ENCODE data around the gene MAP3K6. TPM values are rescaled to one million over a fixed set of nuclear protein-coding genes. Genes with fewer than 3 reads are reported as not detected.

The MAP3K6 gene
- total RNA-seq, 1 donor from 2014 or later, result 149 TPM

- no peak for DNase-seq (ENCODE audit: extremely low spot score in 2 of 2)
- no peaks in the 10 kb centered on the region for H3K27me3 ChIP-seq
- intact Hi-C loops (cut with DNase I), result loop anchor here (2.0 kb wide), 1 partner anchor 39 kb away; no protein-coding TSS in a partner anchor
- no peaks in the 10 kb centered on the region for H3K9me3 ChIP-seq
- H3K4me1 ChIP-seq, result peaks cover 17% of the 10 kb centered on the region
- H3K27ac ChIP-seq, result no peak overlapping the region
- TF ChIP-seq CTCF (IDR thresholded peaks at IDR 0.05) (no peak), POLR2AphosphoS5 (IDR thresholded peaks at IDR 0.05; ENCODE audit: insufficient read depth in 1 of 2, low read depth in 1 of 2) (no peak), POLR2A (IDR thresholded peaks at IDR 0.05) (no peak)
- H3K4me3 ChIP-seq, result no peak overlapping the region
- H3K36me3 ChIP-seq, result peaks cover 0 to 69% of the 10 kb centered on the region in 2 donors
Measured at GRCh38 chr1:27355683-27356082, 11.1 kb downstream of the MAP3K6 start.

- TF ChIP-seq POLR2AphosphoS5 (IDR thresholded peaks at IDR 0.05; ENCODE audit: insufficient read depth in 1 of 2, low read depth in 1 of 2), result no peak
- TF ChIP-seq CTCF (IDR thresholded peaks at IDR 0.05), result no peak
- no peaks in the 10 kb centered on the region for H3K9me3 ChIP-seq
- no peak overlapping the region for H3K4me3 ChIP-seq
- H3K36me3 ChIP-seq, result peaks cover 0 to 50% of the 10 kb centered on the region in 2 donors
- H3K27me3 ChIP-seq, result no peaks in the 10 kb centered on the region
- DNase-seq (ENCODE audit: extremely low spot score in 2 of 2), result no peak
- intact Hi-C loops (cut with DNase I), result no loop called here
- no peak overlapping the region for H3K27ac ChIP-seq
- peaks cover 38% of the 10 kb centered on the region for H3K4me1 ChIP-seq
Measured at GRCh38 chr1:27353629-27354028, 13.1 kb downstream of the MAP3K6 start.

- H3K27ac ChIP-seq, result no peak overlapping the region
- peaks cover 39% of the 10 kb centered on the region for H3K4me1 ChIP-seq
- no peak overlapping the region for H3K4me3 ChIP-seq
- H3K9me3 ChIP-seq, result no peaks in the 10 kb centered on the region
- H3K36me3 ChIP-seq, result peaks cover 0 to 46% of the 10 kb centered on the region in 2 donors
- H3K27me3 ChIP-seq, result no peaks in the 10 kb centered on the region
- TF ChIP-seq POLR2A (IDR thresholded peaks at IDR 0.05), result no peak
- no peak for TF ChIP-seq CTCF (IDR thresholded peaks at IDR 0.05)
- TF ChIP-seq POLR2AphosphoS5 (IDR thresholded peaks at IDR 0.05; ENCODE audit: insufficient read depth in 1 of 2, low read depth in 1 of 2), result no peak
- no peak for DNase-seq (ENCODE audit: extremely low spot score in 2 of 2)
- intact Hi-C loops (cut with DNase I), result no loop called here
Measured at GRCh38 chr1:27353166-27353565, 13.6 kb downstream of the MAP3K6 start.

GRCh38 chr1:27351541-27352107 is 15.1 kb downstream of the MAP3K6 start:
- intact Hi-C loops (cut with DNase I), result no loop called here
- DNase-seq (ENCODE audit: extremely low spot score in 2 of 2), result no peak
- Histone ChIP-seq H3K27ac (peak overlapping the region; percentile 72), H3K27me3 (no peaks in the 10 kb centered on the region), H3K4me1 (peaks cover 42% of the 10 kb centered on the region), H3K4me3 (peak overlapping the region; percentile 37 to 65), H3K36me3 (peaks cover 0 to 36% of the 10 kb centered on the region in 2 donors), H3K9me3 (no peaks in the 10 kb centered on the region)
- TF ChIP-seq POLR2A (IDR thresholded peaks at IDR 0.05), result no peak
- TF ChIP-seq POLR2AphosphoS5 (IDR thresholded peaks at IDR 0.05; ENCODE audit: insufficient read depth in 1 of 2, low read depth in 1 of 2), result peak in 1 of 2 donors; percentile 2

GRCh38 chr1:27350663-27351540 is 15.9 kb downstream of the MAP3K6 start:
- no peak for DNase-seq (ENCODE audit: extremely low spot score in 2 of 2)
- H3K4me1 ChIP-seq, result peaks cover 44% of the 10 kb centered on the region
- peaks cover 0 to 29% of the 10 kb centered on the region in 2 donors for H3K36me3 ChIP-seq
- H3K27me3 ChIP-seq, result no peaks in the 10 kb centered on the region
- no peak for TF ChIP-seq POLR2A (IDR thresholded peaks at IDR 0.05)
- TF ChIP-seq CTCF (IDR thresholded peaks at IDR 0.05), result no peak
- TF ChIP-seq POLR2AphosphoS5 (IDR thresholded peaks at IDR 0.05; ENCODE audit: insufficient read depth in 1 of 2, low read depth in 1 of 2), result peak in 1 of 2 donors; percentile 43
- no peaks in the 10 kb centered on the region for H3K9me3 ChIP-seq
- peak overlapping the region; percentile 37 to 65 for H3K4me3 ChIP-seq
- intact Hi-C loops (cut with DNase I), result no loop called here
- H3K27ac ChIP-seq, result peak overlapping the region; percentile 72

Data from vagina (tissue), 2 donors.